Hepatocyte (in vitro differentiated cells): ENCODE results near the gene CAPZB. TPM values are rescaled to one million over a fixed set of nuclear protein-coding genes. Genes with fewer than 3 reads are reported as not detected.

ENCODE experiments used
- DNase-seq: peaks from one replicate; pipeline ENCODE4 v3.0.0-alpha.2; 2016; ENCODE audit warnings: low spot score
- H2AFZ ChIP-seq: fragments of 200-600 bp; sonication (generic); 2 replicates; pipeline ENCODE4 v1.6.0; 2016; ENCODE audit warnings: antibody characterized with exemption, mild to moderate bottlenecking
- H3K27ac ChIP-seq: fragments of 200-600 bp; sonication (generic); 2 replicates; pipeline ENCODE4 v1.5.1; 2016; ENCODE audit warnings: mild to moderate bottlenecking
- H3K27me3 ChIP-seq: fragments of 200-600 bp; sonication (generic); 2 replicates; pipeline ENCODE4 v1.6.1; 2016
- H3K36me3 ChIP-seq: fragments of 200-600 bp; sonication (generic); replicated peaks from 2 replicates; pipeline ENCODE4 v1.5.1; 2016; ENCODE audit warnings: low read depth; ENCODE audit not compliant: insufficient read depth
- H3K4me1 ChIP-seq: fragments of 200-600 bp; sonication (generic); 2 replicates; pipeline ENCODE4 v1.5.1; 2016; ENCODE audit warnings: mild to moderate bottlenecking, moderate library complexity; ENCODE audit not compliant: insufficient read depth
- H3K4me2 ChIP-seq: fragments of 200-600 bp; sonication (generic); 2 replicates; pipeline ENCODE4 v1.6.0; 2016
- H3K4me3 ChIP-seq: fragments of 200-600 bp; sonication (generic); 2 replicates; pipeline ENCODE4 v1.5.1; 2016; ENCODE audit warnings: mild to moderate bottlenecking
- H3K79me2 ChIP-seq: fragments of 200-600 bp; sonication (generic); 2 replicates; pipeline ENCODE4 v1.6.0; 2017; ENCODE audit warnings: mild to moderate bottlenecking
- H3K9me2 ChIP-seq: fragments of 200-600 bp; sonication (generic); replicated peaks from 2 replicates; pipeline ENCODE4 v1.6.0; 2017; ENCODE audit warnings: mild to moderate bottlenecking; ENCODE audit not compliant: insufficient read depth
- H3K9me3 ChIP-seq: fragments of 200-600 bp; sonication (generic); 2 replicates; pipeline ENCODE4 v1.5.1; 2016; ENCODE audit warnings: low read depth, mild to moderate bottlenecking
- H4K20me1 ChIP-seq: fragments of 200-600 bp; sonication (generic); 2 replicates; pipeline ENCODE4 v1.6.0; 2016; ENCODE audit warnings: mild to moderate bottlenecking; ENCODE audit not compliant: insufficient read depth, poor library complexity, severe bottlenecking
- EZH2 ChIP-seq: fragments of 200-600 bp; sonication (generic); IDR thresholded peaks from 2 replicates; pipeline ENCODE4 v1.6.1; 2016; ENCODE audit warnings: antibody characterized with exemption, mild to moderate bottlenecking, borderline replicate concordance
- EZH2phosphoT487 ChIP-seq: fragments of 200-600 bp; sonication (generic); IDR thresholded peaks from one replicate; pipeline ENCODE4 v1.6.1; 2018; ENCODE audit warnings: antibody characterized with exemption, mild to moderate bottlenecking, low read depth, moderate library complexity; ENCODE audit not compliant: unreplicated experiment, severe bottlenecking
- WGBS: methylation state at CpG from one replicate; pipeline ENCODE4 v1.1.6; 2016; ENCODE audit warnings: low lambda C conversion rate; ENCODE audit errors: missing lambda C conversion rate; 5-methylcytosine and 5-hydroxymethylcytosine counted together
- polyA plus RNA-seq: library from polyadenylated mRNA; unstranded; fragments of >200 nt; fragmentation: Nextera tagmentation; extraction: Ambion mirVana; gene quantifications from 2 replicates; pipeline ENCODE4 v1.2.1, GENCODE V29; 2016
- total RNA-seq: library from RNA; depleted of rRNA; stranded (reverse); fragments of >200 nt; gene quantifications from 2 replicates; pipeline ENCODE4 v1.2.3, GENCODE V29; 2014
- TF ChIP-seq, protein P1 (sequence below): fragments of 200-600 bp; sonication (generic); IDR thresholded peaks from 2 replicates; pipeline ENCODE4 v1.5.1; 2016; ENCODE audit warnings: antibody characterized with exemption, mild to moderate bottlenecking; ENCODE audit not compliant: poor library complexity

CAPZB gene
- total and polyA plus RNA-seq, 2 experiments from 2014 or later: 139 to 261 TPM

GRCh38 chr1:19411612-19412011 is 73.7 kb downstream of the CAPZB start:
- H3K9me2 ChIP-seq: no peaks in the 10 kb centered on the region
- H3K79me2 ChIP-seq: peaks cover 95% of the 10 kb centered on the region
- no peaks in the 10 kb centered on the region for H3K9me3 ChIP-seq
- TF ChIP-seq EZH2 (no peak), EZH2phosphoT487 (no peak)
- TF ChIP-seq, protein P1, sequence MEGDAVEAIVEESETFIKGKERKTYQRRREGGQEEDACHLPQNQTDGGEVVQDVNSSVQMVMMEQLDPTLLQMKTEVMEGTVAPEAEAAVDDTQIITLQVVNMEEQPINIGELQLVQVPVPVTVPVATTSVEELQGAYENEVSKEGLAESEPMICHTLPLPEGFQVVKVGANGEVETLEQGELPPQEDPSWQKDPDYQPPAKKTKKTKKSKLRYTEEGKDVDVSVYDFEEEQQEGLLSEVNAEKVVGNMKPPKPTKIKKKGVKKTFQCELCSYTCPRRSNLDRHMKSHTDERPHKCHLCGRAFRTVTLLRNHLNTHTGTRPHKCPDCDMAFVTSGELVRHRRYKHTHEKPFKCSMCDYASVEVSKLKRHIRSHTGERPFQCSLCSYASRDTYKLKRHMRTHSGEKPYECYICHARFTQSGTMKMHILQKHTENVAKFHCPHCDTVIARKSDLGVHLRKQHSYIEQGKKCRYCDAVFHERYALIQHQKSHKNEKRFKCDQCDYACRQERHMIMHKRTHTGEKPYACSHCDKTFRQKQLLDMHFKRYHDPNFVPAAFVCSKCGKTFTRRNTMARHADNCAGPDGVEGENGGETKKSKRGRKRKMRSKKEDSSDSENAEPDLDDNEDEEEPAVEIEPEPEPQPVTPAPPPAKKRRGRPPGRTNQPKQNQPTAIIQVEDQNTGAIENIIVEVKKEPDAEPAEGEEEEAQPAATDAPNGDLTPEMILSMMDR: no peak
- H3K36me3 ChIP-seq: no peaks in the 10 kb centered on the region
- peaks cover 16% of the 10 kb centered on the region for H3K4me1 ChIP-seq
- WGBS: 79% methylated on average over 8 of the region's 8 CpGs
- no peak overlapping the region for H2AFZ ChIP-seq
- peaks cover 36% of the 10 kb centered on the region for H4K20me1 ChIP-seq
- no peak for DNase-seq
- no peak overlapping the region for H3K27ac ChIP-seq
- no peak overlapping the region for H3K4me2 ChIP-seq
- H3K4me3 ChIP-seq: no peak overlapping the region
- no peaks in the 10 kb centered on the region for H3K27me3 ChIP-seq

GRCh38 chr1:19410393-19410792 is 74.9 kb downstream of the CAPZB start:
- Histone ChIP-seq H3K79me2 (peaks cover 89% of the 10 kb centered on the region), H3K36me3 (no peaks in the 10 kb centered on the region), H3K9me2 (no peaks in the 10 kb centered on the region), H3K27ac (no peak overlapping the region), H3K4me1 (peaks cover 17% of the 10 kb centered on the region), H3K4me3 (no peak overlapping the region), H4K20me1 (peaks cover 41% of the 10 kb centered on the region), H3K27me3 (no peaks in the 10 kb centered on the region), H3K4me2 (no peak overlapping the region), H2AFZ (no peak overlapping the region), H3K9me3 (no peaks in the 10 kb centered on the region)
- WGBS: 96% methylated on average over 5 of the region's 5 CpGs
- DNase-seq: no peak
- TF ChIP-seq, protein P1: no peak
- TF ChIP-seq EZH2 (no peak), EZH2phosphoT487 (no peak)

DNA sequence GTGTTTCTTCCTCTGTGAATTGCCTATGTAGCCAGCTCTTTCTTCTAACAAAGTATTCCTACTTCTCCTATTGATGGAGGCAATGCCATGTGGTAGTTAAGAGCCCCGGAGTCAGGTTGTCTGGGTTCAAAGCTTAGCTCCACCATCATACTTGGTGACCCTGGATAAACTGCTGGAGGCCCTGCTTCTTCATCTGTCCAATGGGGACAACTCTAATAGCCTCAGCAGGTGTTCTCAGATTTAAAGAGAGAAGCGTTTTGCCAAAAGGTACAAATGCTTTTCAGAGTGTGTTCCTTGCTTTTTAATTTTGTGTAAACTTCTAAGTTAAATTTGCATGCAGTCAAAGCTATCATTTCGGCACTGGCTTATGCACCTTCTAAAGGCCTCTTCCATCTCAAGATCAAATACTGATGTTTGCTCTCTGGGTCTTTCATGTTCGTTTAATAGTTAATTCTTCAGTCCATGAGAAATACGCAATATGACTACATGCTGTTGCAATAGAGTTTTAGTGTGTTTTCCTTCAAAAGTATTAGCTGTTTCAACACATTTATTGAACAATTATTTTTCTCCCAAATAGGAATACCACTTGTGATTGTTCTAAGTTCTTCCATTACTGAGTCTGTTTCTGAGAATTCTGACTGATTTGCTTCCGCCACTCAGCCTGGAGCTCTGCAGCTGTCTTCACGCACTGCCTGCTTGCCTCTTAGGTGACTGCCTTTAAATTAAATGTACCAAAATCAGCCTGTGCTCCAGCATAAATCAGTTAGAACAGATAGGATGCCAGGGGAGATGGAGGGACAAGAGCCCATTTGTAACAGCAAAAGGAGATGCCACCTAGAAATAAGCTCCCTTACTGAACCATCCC is 75.6 kb downstream of the CAPZB start:
- no peaks in the 10 kb centered on the region for H3K9me3 ChIP-seq
- H3K27ac ChIP-seq: no peak overlapping the region
- no peak overlapping the region for H3K4me3 ChIP-seq
- H2AFZ ChIP-seq: no peak overlapping the region
- peaks cover 22% of the 10 kb centered on the region for H3K4me1 ChIP-seq
- peaks cover 89% of the 10 kb centered on the region for H3K79me2 ChIP-seq
- WGBS: 84% methylated on average over 7 of the region's 7 CpGs
- DNase-seq: no peak
- no peaks in the 10 kb centered on the region for H3K27me3 ChIP-seq
- no peak overlapping the region for H3K4me2 ChIP-seq
- H3K9me2 ChIP-seq: no peaks in the 10 kb centered on the region
- H4K20me1 ChIP-seq: peaks cover 41% of the 10 kb centered on the region
- no peaks in the 10 kb centered on the region for H3K36me3 ChIP-seq
- TF ChIP-seq EZH2 (no peak), EZH2phosphoT487 (no peak)
- TF ChIP-seq, protein P1: no peak
